ENCODE results near the gene LAMTOR3. TPM values are rescaled to one million over a fixed set of nuclear protein-coding genes. Genes with fewer than 3 reads are reported as not detected.

Gene LAMTOR3
- total and polyA plus RNA-seq, 9 of the 15 experiments (the other 6 are each of a cell fraction or from before 2014, with no cell fraction given): 17.9 to 146 (median 59.4) TPM

GRCh38 chr4:99863804-99864203, 30.4 kb downstream of the LAMTOR3 start (continued):
- TF ChIP-seq CTCF (IDR thresholded peaks at IDR 0.05 in 2 of 3, conservative IDR thresholded peaks at IDR 0.05 in 1 of 3; ENCODE audit: insufficient read depth in 2 of 3, low read depth in 1 of 3, low read length in 3 of 3) (no peak), ARID1B (IDR thresholded peaks at IDR 0.05) (peak; percentile 40; the same call in 1 of the 2 replicates), KDM4B (IDR thresholded peaks at IDR 0.05; ENCODE audit: borderline replicate concordance in 2 of 2, low read depth in 1 of 2) (no peak), JUND (IDR thresholded peaks at IDR 0.05; ENCODE audit: borderline replicate concordance, low read depth, low read length) (peak; percentile 65; the same call in 1 of the 2 replicates), JUND (tag; IDR thresholded peaks at IDR 0.05; ENCODE audit: borderline replicate concordance, low read depth, low read length) (peak; percentile 77; the same call in 1 of the 3 replicates), SOX6 (IDR thresholded peaks at IDR 0.05) (0 out of 2 replicates have a peak, but pooled peaks have one; percentile 14), ZNF224 (CRISPR knock-in tag; IDR thresholded peaks at IDR 0.05) (no peak), ZNF318 (IDR thresholded peaks at IDR 0.05; ENCODE audit: borderline replicate concordance in 1 of 2, low read depth in 1 of 2) (peak in 1 of 2 experiments; percentile 66; a peak in 1 of 4 replicates), JUN (IDR thresholded peaks at IDR 0.05; ENCODE audit: borderline replicate concordance, low read depth, low read length) (peak; percentile 38; the same call in 1 of the 2 replicates), JUN (CRISPR knock-in tag; IDR thresholded peaks at IDR 0.05; ENCODE audit: borderline replicate concordance) (no peak), ELK3 (CRISPR knock-in tag; IDR thresholded peaks at IDR 0.05) (no peak), NCOR1 (IDR thresholded peaks at IDR 0.05) (peak; percentile 11; the same call in 1 of the 2 replicates), NCOA6 (IDR thresholded peaks at IDR 0.05) (no peak), ATF3 (IDR thresholded peaks at IDR 0.05) (peak; percentile 71), ATF3 (CRISPR knock-in tag; conservative IDR thresholded peaks at IDR 0.05) (no peak)
